UCSD-AML1 (cell line): ENCODE results near the gene ADD3.

Source experiments
- DNase-seq: peaks from one replicate; lab custom pipeline; 2025; ENCODE audit not compliant: unreplicated experiment; lab: John Stamatoyannopoulos, UW

ADD3 gene

GRCh38 chr10:110007701-110008517 lies at the start of gene ADD3:
ADD3 (plus strand) TSS chr10:110007984; CDS start chr10:110100654, 92,670 bp downstream.
- peak; percentile 88 for DNase-seq

- DNase-seq = no peak
Observed at GRCh38 chr10:109958059-109958458, 49.7 kb upstream of the ADD3 start.

- no peak for DNase-seq
Observed at GRCh38 chr10:109959259-109960145, 48.3 kb upstream of the ADD3 start.

- DNase-seq = no peak
Observed at GRCh38 chr10:109960682-109961081, 47.1 kb upstream of the ADD3 start.

- no peak for DNase-seq
Observed at GRCh38 chr10:109961174-109962001, 46.4 kb upstream of the ADD3 start.

- DNase-seq = no peak
Observed at GRCh38 chr10:109962247-109962646, 45.5 kb upstream of the ADD3 start.

- DNase-seq = no peak
Observed at GRCh38 chr10:109963439-109963838, 44.3 kb upstream of the ADD3 start.

- no peak for DNase-seq
Observed at GRCh38 chr10:109964318-109964717, 43.5 kb upstream of the ADD3 start.

GRCh38 chr10:109966961-109967738 lies 40.6 kb upstream of the ADD3 start:
- no peak for DNase-seq

- DNase-seq = no peak
Observed at GRCh38 chr10:109967739-109968088, 40.1 kb upstream of the ADD3 start.

GRCh38 chr10:109968953-109969759 lies 38.6 kb upstream of the ADD3 start:
- DNase-seq = no peak

- no peak for DNase-seq
Observed at GRCh38 chr10:109969760-109970346, 37.9 kb upstream of the ADD3 start.

- no peak for DNase-seq
Observed at GRCh38 chr10:109971634-109972033, 36.1 kb upstream of the ADD3 start.

GRCh38 chr10:109972372-109973001 lies 35.3 kb upstream of the ADD3 start:
- no peak for DNase-seq

- DNase-seq = no peak
Observed at GRCh38 chr10:109973326-109973829, 34.4 kb upstream of the ADD3 start.

- no peak for DNase-seq
Observed at GRCh38 chr10:109974504-109975191, 33.1 kb upstream of the ADD3 start.

- no peak for DNase-seq
Observed at GRCh38 chr10:109975244-109976190, 32.3 kb upstream of the ADD3 start.
